ENCODE data around the gene GADD45B.
"Not testable (repeated sequence)": the region's sequence is repeated elsewhere in the genome, so short reads cannot be mapped to it uniquely, and the experiment has no call there.

GADD45B gene

GRCh38 chr19:2518856-2519255 lies 42.9 kb downstream of the GADD45B start:
- not testable (repeated sequence) for DNase-seq

- no peak for DNase-seq
Measured at GRCh38 chr19:2519482-2519881, 43.6 kb downstream of the GADD45B start.

- no peak for DNase-seq
Measured at GRCh38 chr19:2523630-2524311, 47.8 kb downstream of the GADD45B start.

- DNase-seq = no peak
Measured at GRCh38 chr19:2524361-2524839, 48.5 kb downstream of the GADD45B start.

- peak; percentile 49 for DNase-seq
Measured at GRCh38 chr19:2524840-2525723, 49.2 kb downstream of the GADD45B start.

GRCh38 chr19:2527171-2527570 lies 51.2 kb downstream of the GADD45B start:
- DNase-seq = no peak

- DNase-seq = no peak
Measured at GRCh38 chr19:2527686-2528085, 51.8 kb downstream of the GADD45B start.
